H9 (cell line): ENCODE data around the gene ANKRD44. TPM values are rescaled to one million over a fixed set of nuclear protein-coding genes. Genes with fewer than 3 reads are reported as not detected.

ENCODE experiments used
- DNase-seq: peaks from one replicate; pipeline ENCODE4 v3.0.0-alpha.2; 2017
- H2AFZ ChIP-seq: one replicate; pipeline ENCODE4 v1.6.1; 2013; ENCODE audit warnings: mild to moderate bottlenecking, low read length, control low read depth, moderate library complexity
- H2AK5ac ChIP-seq: 2 replicates; pipeline ENCODE4 v1.6.1; 2013; ENCODE audit warnings: low read length, control low read depth, mixed read lengths; ENCODE audit not compliant: insufficient read length
- H2BK120ac ChIP-seq: one replicate; pipeline ENCODE4 v1.6.1; 2013; ENCODE audit warnings: low read depth, mild to moderate bottlenecking, low read length, control low read depth, inconsistent platforms; ENCODE audit not compliant: poor library complexity, severe bottlenecking
- H2BK12ac ChIP-seq: 2 replicates; pipeline ENCODE4 v1.6.1; 2013; ENCODE audit warnings: low read length, control low read depth, mixed read lengths, low read depth; ENCODE audit not compliant: insufficient read length
- H2BK15ac ChIP-seq: 2 replicates; pipeline ENCODE4 v1.6.1; 2013; ENCODE audit warnings: low read depth, low read length, control low read depth
- H2BK20ac ChIP-seq: one replicate; pipeline ENCODE4 v1.6.1; 2013; ENCODE audit warnings: low read depth, mild to moderate bottlenecking, low read length, control low read depth, inconsistent platforms; ENCODE audit not compliant: poor library complexity, severe bottlenecking
- H2BK5ac ChIP-seq: 2 replicates; pipeline ENCODE4 v1.6.1; 2013; ENCODE audit warnings: low read length, control low read depth, mixed read lengths; ENCODE audit not compliant: insufficient read length
- H3K14ac ChIP-seq: 2 replicates; pipeline ENCODE4 v1.6.1; 2013; ENCODE audit warnings: low read length, control low read depth; ENCODE audit not compliant: insufficient read depth
- H3K18ac ChIP-seq: 2 replicates; pipeline ENCODE4 v1.6.1; 2013; ENCODE audit warnings: low read depth, mild to moderate bottlenecking, mixed read lengths, low read length, control low read depth; ENCODE audit not compliant: insufficient read length
- H3K23ac ChIP-seq: 2 replicates; pipeline ENCODE4 v1.6.1; 2013; ENCODE audit warnings: low read length, control low read depth, mixed read lengths, low read depth; ENCODE audit not compliant: insufficient read length
- H3K23me2 ChIP-seq: 2 replicates; pipeline ENCODE4 v1.6.1; 2013; ENCODE audit warnings: low read depth, mild to moderate bottlenecking, mixed read lengths, low read length, control low read depth; ENCODE audit not compliant: insufficient read length, poor library complexity, severe bottlenecking
- H3K27ac ChIP-seq: 2 replicates; pipeline ENCODE4 v1.5.1; 2013; ENCODE audit warnings: low read length, control low read depth, mixed read lengths, low read depth; ENCODE audit not compliant: insufficient read length
- H3K27me3 ChIP-seq: 2 replicates; pipeline ENCODE4 v1.6.1; 2013; ENCODE audit warnings: low read length, control low read depth, inconsistent platforms; ENCODE audit not compliant: insufficient read depth
- H3K4ac ChIP-seq: 2 replicates; pipeline ENCODE4 v1.6.1; 2013; ENCODE audit warnings: low read depth, mild to moderate bottlenecking, control low read depth, inconsistent platforms, low read length, moderate library complexity
- H3K4me1 ChIP-seq: 2 replicates; pipeline ENCODE4 v1.6.1; 2013; ENCODE audit warnings: low read length, control low read depth, inconsistent platforms; ENCODE audit not compliant: insufficient read depth
- H3K4me2 ChIP-seq: 2 replicates; pipeline ENCODE4 v1.6.1; 2013; ENCODE audit warnings: low read length, control low read depth, mixed read lengths; ENCODE audit not compliant: insufficient read length, insufficient read depth
- H3K56ac ChIP-seq: 2 replicates; pipeline ENCODE4 v1.6.1; 2013; ENCODE audit warnings: low read depth, mild to moderate bottlenecking, mixed read lengths, low read length, control low read depth; ENCODE audit not compliant: insufficient read length
- H3K79me1 ChIP-seq: 2 replicates; pipeline ENCODE4 v1.6.1; 2013; ENCODE audit warnings: low read depth, mild to moderate bottlenecking, moderate library complexity, low read length, control low read depth, inconsistent platforms; ENCODE audit not compliant: insufficient read depth, poor library complexity, severe bottlenecking
- H3K79me2 ChIP-seq: 2 replicates; pipeline ENCODE4 v1.6.1; 2013; ENCODE audit warnings: low read length, control low read depth, inconsistent platforms; ENCODE audit not compliant: insufficient read depth
- H3K9ac ChIP-seq: 2 replicates; pipeline ENCODE4 v1.6.1; 2013; ENCODE audit warnings: low read length, control low read depth, mixed read lengths; ENCODE audit not compliant: insufficient read length; ENCODE audit errors: extremely low read depth
- H3K9me3 ChIP-seq: one replicate; pipeline ENCODE4 v1.6.1; 2013; ENCODE audit warnings: low read depth, low read length, inconsistent platforms; ENCODE audit not compliant: control insufficient read depth
- H3T11ph ChIP-seq: one replicate; pipeline ENCODE4 v1.6.1; 2013; ENCODE audit warnings: mild to moderate bottlenecking, low read length, control low read depth, inconsistent platforms
- H4K20me1 ChIP-seq: one replicate; pipeline ENCODE4 v1.6.1; 2013; ENCODE audit not compliant: control insufficient read depth, insufficient read length, insufficient read depth
- H4K5ac ChIP-seq: 2 replicates; pipeline ENCODE4 v1.6.1; 2013; ENCODE audit warnings: low read depth, mild to moderate bottlenecking, mixed read lengths, low read length, control low read depth; ENCODE audit not compliant: insufficient read length
- H4K8ac ChIP-seq: replicated peaks from 2 replicates; pipeline ENCODE4 v1.6.1; 2013; ENCODE audit warnings: low read length, control low read depth, mixed read lengths, low read depth; ENCODE audit not compliant: insufficient read length
- H4K91ac ChIP-seq: 2 replicates; pipeline ENCODE4 v1.6.1; 2013; ENCODE audit warnings: low read depth, mild to moderate bottlenecking, moderate library complexity, mixed read lengths, low read length, control low read depth; ENCODE audit not compliant: insufficient read length
- H3K27ac Mint-ChIP-seq, 3 experiments: 2 replicates in 2 of 3; 3 replicates in 1 of 3; pipeline ENCODE4 v1.8.0; 2020 to 2021; ENCODE audit warnings: mixed read lengths in 3 of 3, mild to moderate bottlenecking in 1 of 3, moderate library complexity in 1 of 3
- H3K27me3 Mint-ChIP-seq: 2 replicates; pipeline ENCODE4 v1.8.0; 2021; ENCODE audit warnings: low read depth, mild to moderate bottlenecking, moderate library complexity, mixed read lengths
- H3K36me3 Mint-ChIP-seq, 3 experiments: 2 replicates in 2 of 3; 3 replicates in 1 of 3; pipeline ENCODE4 v1.8.0; 2020 to 2021; ENCODE audit warnings: low read depth in 3 of 3, mixed read lengths in 3 of 3; ENCODE audit not compliant: insufficient read depth in 1 of 3
- H3K4me1 Mint-ChIP-seq, 2 experiments: 2 replicates each; pipeline ENCODE4 v1.8.0; 2020; ENCODE audit warnings: mixed read lengths in 2 of 2
- H3K4me3 Mint-ChIP-seq, 2 experiments: 2 replicates in 1 of 2; 3 replicates in 1 of 2; pipeline ENCODE4 v1.8.0; 2020 to 2021; ENCODE audit warnings: mild to moderate bottlenecking in 2 of 2, mixed read lengths in 2 of 2, moderate library complexity in 1 of 2
- H3K9me3 Mint-ChIP-seq, 2 experiments: 2 replicates in 1 of 2; 3 replicates in 1 of 2; pipeline ENCODE4 v1.8.0; 2020; ENCODE audit warnings: mild to moderate bottlenecking in 2 of 2, mixed read lengths in 2 of 2, moderate library complexity in 1 of 2
- CTCF ChIP-seq: fragments of 200-600 bp; sonication (generic); conservative IDR thresholded peaks from 3 replicates; pipeline ENCODE4 v1.8.0; 2021; ENCODE audit warnings: antibody characterized with exemption, mild to moderate bottlenecking
- WGBS: extraction: QIAGEN DNeasy Blood & Tissue Kit; methylation state at CpG from one replicate; pipeline ENCODE4 v1.1.7; 2013; ENCODE audit warnings: missing lambda C conversion rate, low lambda C conversion rate, mixed read lengths; ENCODE audit not compliant: insufficient read length; ENCODE audit errors: extremely low coverage; 5-methylcytosine and 5-hydroxymethylcytosine counted together
- total RNA-seq: library from RNA; stranded (reverse); gene quantifications from 2 replicates; pipeline ENCODE4 v1.2.1, GENCODE V29; 2021

The ANKRD44 gene
- total RNA-seq, 1 experiment from 2014 or later = 1.9 TPM

DNA sequence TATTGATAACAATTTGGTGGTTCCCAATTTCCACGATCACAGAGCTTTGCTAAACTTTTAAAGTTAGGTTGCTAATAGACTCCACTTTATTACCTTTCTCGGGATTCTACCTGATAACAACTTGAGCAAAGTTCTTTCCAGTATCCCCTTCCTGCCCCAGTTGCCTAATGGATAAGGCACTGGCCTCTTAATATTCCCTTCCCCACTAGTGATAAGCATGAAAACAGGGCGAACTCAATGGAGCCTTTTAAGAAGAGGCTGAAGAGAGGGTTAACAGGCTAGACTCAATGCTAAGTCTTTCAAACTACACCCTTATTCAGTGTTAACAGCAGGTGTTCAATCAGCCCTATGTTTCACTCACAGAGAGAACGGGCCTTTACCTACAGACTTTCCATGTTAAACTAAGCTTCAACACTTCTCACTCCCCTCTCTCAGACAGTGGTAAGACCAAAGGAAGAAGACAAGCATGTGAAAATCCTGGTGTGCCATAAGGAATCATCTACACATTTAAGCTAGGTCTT lies 75.8 kb downstream of the ANKRD44 start:
- no peak overlapping the region for H2AK5ac ChIP-seq
- no peaks in the 10 kb centered on the region for H3K79me1 ChIP-seq
- H3K4me1 ChIP-seq = no peaks in the 10 kb centered on the region
- no peak overlapping the region for H3K4me2 ChIP-seq
- H3K79me2 ChIP-seq = no peaks in the 10 kb centered on the region
- no peak overlapping the region for H3K23ac ChIP-seq
- TF ChIP-seq CTCF = no peak
- H3K9ac ChIP-seq = no peak overlapping the region
- no peak overlapping the region for H2BK12ac ChIP-seq
- no peak overlapping the region for H4K5ac ChIP-seq
- Mint-ChIP-seq H3K27ac (0 out of 7 replicates have a peak overlapping the region, but pooled peaks of 1 of the 3 experiments have one; percentile 1), H3K4me3 (no peak overlapping the region), H3K27me3 (no peaks in the 10 kb centered on the region; the same call in 1 of the 2 replicates), H3K4me1 (peaks cover 8% of the 10 kb centered on the region in 2 experiments), H3K9me3 (no peaks in the 10 kb centered on the region), H3K36me3 (no peaks in the 10 kb centered on the region)
- no peaks in the 10 kb centered on the region for H3K23me2 ChIP-seq
- no peaks in the 10 kb centered on the region for H4K20me1 ChIP-seq
- H3T11ph ChIP-seq = no peak overlapping the region
- no CpG with 5 or more reads among the region's 4 CpGs for WGBS
- H4K8ac ChIP-seq = no peak overlapping the region
- H3K56ac ChIP-seq = no peak overlapping the region
- no peaks in the 10 kb centered on the region for H3K27me3 ChIP-seq
- H4K91ac ChIP-seq = no peak overlapping the region
- no peak overlapping the region for H3K27ac ChIP-seq
- no peak for DNase-seq
- H2BK20ac ChIP-seq = no peak overlapping the region
- H2AFZ ChIP-seq = no peak overlapping the region
- H3K18ac ChIP-seq = no peak overlapping the region
- no peak overlapping the region for H3K4ac ChIP-seq
- no peaks in the 10 kb centered on the region for H3K9me3 ChIP-seq
- no peak overlapping the region for H2BK15ac ChIP-seq
- no peak overlapping the region for H3K14ac ChIP-seq
- no peak overlapping the region for H2BK120ac ChIP-seq
- H2BK5ac ChIP-seq = no peak overlapping the region
